Astrocyte of the cerebellum (primary cell): ENCODE measurements around the gene PHETA1.
"Not testable (repeated sequence)": the region's sequence is repeated elsewhere in the genome, so short reads cannot be mapped to it uniquely, and the experiment has no call there.

ENCODE experiments used
- DNase-seq: peaks from one replicate; pipeline ENCODE4 v3.0.0-alpha.2; 2011; ENCODE audit warnings: low read depth
- H3K4me3 ChIP-seq: 2 replicates; pipeline ENCODE4 v1.5.1; 2011; ENCODE audit warnings: mild to moderate bottlenecking, low read depth, low read length, moderate library complexity
- CTCF ChIP-seq: IDR thresholded peaks from 2 replicates; pipeline ENCODE4 v1.5.1; 2012; ENCODE audit warnings: low read length, low read depth, moderate library complexity, mild to moderate bottlenecking; ENCODE audit errors: missing control alignments
- in situ Hi-C: cut with HindIII; loops from 2 replicates; pipeline ENCODE4 v1.10.0; 2017; ENCODE audit warnings: low sequenced_read_pairs

The PHETA1 gene

GRCh38 chr12:111386885-111387284 is 18.0 kb upstream of the PHETA1 start:
- DNase-seq, result no peak
- no peak overlapping the region for H3K4me3 ChIP-seq
- TF ChIP-seq CTCF, result no peak
- in situ Hi-C loops, result no loop called here

GRCh38 chr12:111384596-111384995 is 15.7 kb upstream of the PHETA1 start:
- no peak overlapping the region for H3K4me3 ChIP-seq
- TF ChIP-seq CTCF, result no peak
- DNase-seq, result no peak
- in situ Hi-C loops, result no loop called here

- in situ Hi-C loops, result no loop called here
- TF ChIP-seq CTCF, result no peak
- no peak for DNase-seq
- no peak overlapping the region for H3K4me3 ChIP-seq
Observed at GRCh38 chr12:111379942-111380554, 11.2 kb upstream of the PHETA1 start.

- TF ChIP-seq CTCF, result no peak
- in situ Hi-C loops, result no loop called here
- H3K4me3 ChIP-seq, result no peak overlapping the region
- DNase-seq, result no peak
Observed at GRCh38 chr12:111377440-111377839, 8.5 kb upstream of the PHETA1 start.

- DNase-seq, in situ Hi-C loops, H3K4me3 ChIP-seq: not testable (repeated sequence)
Observed at GRCh38 chr12:111373231-111373630, 4.3 kb upstream of the PHETA1 start.

- no peak for TF ChIP-seq CTCF
- in situ Hi-C loops, result no loop called here
- peak overlapping the region; percentile 80 for H3K4me3 ChIP-seq
- no peak for DNase-seq
Observed at GRCh38 chr12:111369496-111370220, 763 bp upstream of the PHETA1 start.

- H3K4me3 ChIP-seq, result peak overlapping the region; percentile 80
- DNase-seq, result no peak
- in situ Hi-C loops, result no loop called here
- TF ChIP-seq CTCF, result no peak
Observed at GRCh38 chr12:111368291-111368787, 556 bp downstream of the PHETA1 start.
